ENCODE results near the gene INTS7. TPM values are rescaled to one million over a fixed set of nuclear protein-coding genes. Genes with fewer than 3 reads are reported as not detected.

Gene INTS7
- total and polyA plus RNA-seq, 2 of the 4 experiments (the other 2 are of a cell fraction): 8.3 to 24.9 TPM

- Histone ChIP-seq H2AFZ (replicated peaks; ENCODE audit: low read length, poor library complexity) (no peak overlapping the region), H3K4me2 (ENCODE audit: low read depth, low read length) (no peak overlapping the region), H3K27ac (ENCODE audit: insufficient read depth, low read length) (no peak overlapping the region), H3K56ac (ENCODE audit: extremely low read depth, insufficient read depth, low read length) (no peak overlapping the region), H2BK5ac (ENCODE audit: low read depth, low read length, poor library complexity, severe bottlenecking) (no peak overlapping the region), H3K4ac (ENCODE audit: low read depth, low read length) (no peak overlapping the region), H3K9me3 (ENCODE audit: control insufficient read depth, insufficient read depth, low read length) (no peaks in the 10 kb centered on the region), H2AK5ac (ENCODE audit: low read depth, low read length) (no peak overlapping the region), H4K5ac (ENCODE audit: low read depth, low read length) (no peak overlapping the region), H4K8ac (ENCODE audit: low read depth in 2 of 2, low read length in 2 of 2) (no peak overlapping the region), H3K18ac (ENCODE audit: low read depth, low read length) (no peak overlapping the region), H2BK15ac (ENCODE audit: low read depth, low read length) (no peak overlapping the region), H4K20me1 (ENCODE audit: insufficient read depth, low read length) (no peaks in the 10 kb centered on the region), H3K79me1 (ENCODE audit: low read depth in 1 of 2, low read length in 2 of 2) (no peaks in the 10 kb centered on the region), H3K27me3 (ENCODE audit: control insufficient read depth, insufficient read depth, low read length) (peaks cover 5% of the 10 kb centered on the region), H2AK9ac (replicated peaks; ENCODE audit: low read depth, low read length, poor library complexity) (no peak overlapping the region), H3K9ac (ENCODE audit: low read depth, low read length) (no peak overlapping the region), H2BK20ac (ENCODE audit: low read depth, low read length) (no peak overlapping the region), H3K36me3 (ENCODE audit: control insufficient read depth, insufficient read depth, low read length) (no peaks in the 10 kb centered on the region), H4K91ac (ENCODE audit: insufficient read depth, low read depth, low read length) (no peak overlapping the region; the same call in 1 of the 2 replicates), H2BK120ac (ENCODE audit: low read depth, low read length) (no peak overlapping the region), H3K23ac (ENCODE audit: low read depth, low read length) (no peak overlapping the region), H3K14ac (replicated peaks; ENCODE audit: low read depth, low read length) (no peak overlapping the region), H3K9me1 (ENCODE audit: insufficient read depth, low read length) (peaks cover 5% of the 10 kb centered on the region), H3K4me1 (ENCODE audit: control insufficient read depth, insufficient read depth, low read length) (peaks cover 6% of the 10 kb centered on the region), H3K4me3 (ENCODE audit: insufficient read depth, low read depth, low read length) (no peak overlapping the region)
- no TSS peak for BruUV-seq (replicated peaks)
- in situ Hi-C loops (cut with MboI; ENCODE audit: low sequenced_read_pairs) (no loop called here), dilution Hi-C loops (cut with HindIII; ENCODE audit: low sequenced_read_pairs, unreplicated experiment) (no loop called here), intact Hi-C loops (cut with micrococcal nuclease) (no loop called here)
- ATAC-seq (ENCODE audit: low read depth) (peak; percentile 47), DNase-seq (no peak)
- TF ChIP-seq MXI1 (IDR thresholded peaks at IDR 0.05; ENCODE audit: borderline replicate concordance, low read depth, low read length) (no peak), RFX5 (IDR thresholded peaks at IDR 0.05; ENCODE audit: low read depth, low read length) (no peak), RCOR1 (IDR thresholded peaks at IDR 0.05; ENCODE audit: insufficient replicate concordance, low read length) (no peak), SMC3 (IDR thresholded peaks at IDR 0.05; ENCODE audit: low read depth, low read length) (no peak), RAD21 (IDR thresholded peaks at IDR 0.05; ENCODE audit: low read length) (no peak), ELK1 (IDR thresholded peaks at IDR 0.05; ENCODE audit: borderline replicate concordance, low read depth, low read length) (no peak), NFE2L2 (IDR thresholded peaks at IDR 0.05; ENCODE audit: low read depth, low read length) (no peak), CEBPB (IDR thresholded peaks at IDR 0.05; ENCODE audit: low read depth, low read length) (no peak), CHD1 (IDR thresholded peaks at IDR 0.05; ENCODE audit: low read depth, low read length) (no peak)
- TF ChIP-seq, protein P1, sequence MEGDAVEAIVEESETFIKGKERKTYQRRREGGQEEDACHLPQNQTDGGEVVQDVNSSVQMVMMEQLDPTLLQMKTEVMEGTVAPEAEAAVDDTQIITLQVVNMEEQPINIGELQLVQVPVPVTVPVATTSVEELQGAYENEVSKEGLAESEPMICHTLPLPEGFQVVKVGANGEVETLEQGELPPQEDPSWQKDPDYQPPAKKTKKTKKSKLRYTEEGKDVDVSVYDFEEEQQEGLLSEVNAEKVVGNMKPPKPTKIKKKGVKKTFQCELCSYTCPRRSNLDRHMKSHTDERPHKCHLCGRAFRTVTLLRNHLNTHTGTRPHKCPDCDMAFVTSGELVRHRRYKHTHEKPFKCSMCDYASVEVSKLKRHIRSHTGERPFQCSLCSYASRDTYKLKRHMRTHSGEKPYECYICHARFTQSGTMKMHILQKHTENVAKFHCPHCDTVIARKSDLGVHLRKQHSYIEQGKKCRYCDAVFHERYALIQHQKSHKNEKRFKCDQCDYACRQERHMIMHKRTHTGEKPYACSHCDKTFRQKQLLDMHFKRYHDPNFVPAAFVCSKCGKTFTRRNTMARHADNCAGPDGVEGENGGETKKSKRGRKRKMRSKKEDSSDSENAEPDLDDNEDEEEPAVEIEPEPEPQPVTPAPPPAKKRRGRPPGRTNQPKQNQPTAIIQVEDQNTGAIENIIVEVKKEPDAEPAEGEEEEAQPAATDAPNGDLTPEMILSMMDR (conservative IDR thresholded peaks at IDR 0.05; ENCODE audit: low read depth, low read length): no peak
- CTCF ChIA-PET: interaction anchor here (0.6 to 1.1 kb wide), 3 partner anchors 80 to 222 kb away, joined by 3 to 5 read pairs (median 3); no protein-coding TSS in a partner anchor
- POLR2A ChIA-PET (ENCODE audit: unreplicated experiment): no interaction called here
- no CpG with 5 or more reads among the region's 4 CpGs for WGBS, 2 experiments (ENCODE audit: extremely low coverage in 2 of 2, insufficient read length in 1 of 2)
Measured at GRCh38 chr1:211920602-211921226, 114.6 kb downstream of the INTS7 start.

Data from IMR-90 (cell line).